SH-SY5Y (cell line): ENCODE data around the gene USE1.

Source experiments
- GATA2 ChIP-seq: IDR thresholded peaks from 2 replicates; pipeline ENCODE4 v1.6.1; 2011; ENCODE audit warnings: mild to moderate bottlenecking, low read depth, low read length
- GATA3 ChIP-seq: IDR thresholded peaks from 2 replicates; pipeline ENCODE4 v1.6.1; 2011; ENCODE audit warnings: low read depth, mild to moderate bottlenecking, low read length, moderate library complexity

- no peak for TF ChIP-seq GATA2
- TF ChIP-seq GATA3 = no peak
Measured at GRCh38 chr19:17255150-17255621, 40.0 kb downstream of the USE1 start.
